GM13977 (cell line): ENCODE measurements around the gene ZNF76.

Source experiments
- DNase-seq: peaks from one replicate; pipeline ENCODE4 v3.0.0; 2012; ENCODE audit warnings: low spot score
- CTCF ChIP-seq: IDR thresholded peaks from 2 replicates; pipeline ENCODE4 v1.5.1; 2012; ENCODE audit warnings: mild to moderate bottlenecking, control low read depth; ENCODE audit not compliant: insufficient read depth; ENCODE audit errors: extremely low read depth, missing control alignments
- in situ Hi-C: fragments of 300-500 bp; cut with MboI; formaldehyde crosslinking; loops from one replicate; pipeline ENCODE4 v1.12.0; 2022; ENCODE audit warnings: low sequenced_read_pairs, low pct_unique_long_range_greater_than_20kb, mixed read lengths, inconsistent platforms; ENCODE audit not compliant: unreplicated experiment

The ZNF76 gene

GRCh38 chr6:35223396-35223795, 36.1 kb upstream of the ZNF76 start:
- no peak for TF ChIP-seq CTCF
- no peak for DNase-seq
- in situ Hi-C loops = loop anchor here (25.0 kb wide), 1 partner anchor 236 kb away; no protein-coding TSS in a partner anchor

- in situ Hi-C loops = loop anchor here (25.0 kb wide), 1 partner anchor 237 kb away; no protein-coding TSS in a partner anchor
- no peak for TF ChIP-seq CTCF
- DNase-seq = no peak
Observed at GRCh38 chr6:35224720-35225119, 34.8 kb upstream of the ZNF76 start.

- no peak for DNase-seq
- no peak for TF ChIP-seq CTCF
- in situ Hi-C loops = no loop called here
Observed at GRCh38 chr6:35228481-35228880, 31.1 kb upstream of the ZNF76 start.

- no peak for DNase-seq
- TF ChIP-seq CTCF = no peak
- in situ Hi-C loops = no loop called here
Observed at GRCh38 chr6:35229304-35229703, 30.2 kb upstream of the ZNF76 start.

GRCh38 chr6:35230498-35230897, 29.0 kb upstream of the ZNF76 start:
- no peak for DNase-seq
- in situ Hi-C loops = no loop called here
- TF ChIP-seq CTCF = no peak

GRCh38 chr6:35230950-35231349, 28.6 kb upstream of the ZNF76 start:
- TF ChIP-seq CTCF = no peak
- in situ Hi-C loops = no loop called here
- DNase-seq = no peak

GRCh38 chr6:35231563-35231962, 28.0 kb upstream of the ZNF76 start:
- in situ Hi-C loops = no loop called here

More at GRCh38 chr6:35231563-35231962, 28.0 kb upstream of the ZNF76 start:
- no peak for DNase-seq
- no peak for TF ChIP-seq CTCF
